Measurements from ENCODE around the gene LIFR. TPM values are rescaled to one million over a fixed set of nuclear protein-coding genes. Genes with fewer than 3 reads are reported as not detected.
A peak's percentile ranks its signal among the peaks of the same experiment; 100 is the strongest.

LIFR gene
- total and polyA plus RNA-seq, 7 donors, result 10.1 to 74.5 (median 28.9) TPM

GRCh38 chr5:38562444-38563210 lies 6.2 kb upstream of the LIFR start:
- intact Hi-C loops (cut with DNase I), result no loop called here
- no peak overlapping the region for H3K4me3 ChIP-seq
- no peaks in the 10 kb centered on the region for H3K27me3 ChIP-seq (ENCODE audit: insufficient read depth in 3 of 3, low read length in 2 of 3)
- H3K4me1 ChIP-seq, result peaks cover 6% of the 10 kb centered on the region
- H3K9me3 ChIP-seq, result no peaks in the 10 kb centered on the region
- no peak for DNase-seq
- no peak overlapping the region for H3K27ac ChIP-seq
- ATAC-seq, result no peak
- TF ChIP-seq CTCF (IDR thresholded peaks at IDR 0.05), result no peak
- WGBS, 3 donors, result 80 to 85% (median 80%) methylated on average over 5 of the region's 5 CpGs
- H3K36me3 ChIP-seq (ENCODE audit: insufficient read depth in 1 of 2, low read depth in 1 of 2), result no peaks in the 10 kb centered on the region

GRCh38 chr5:38559428-38559827 lies 3.0 kb upstream of the LIFR start:
- intact Hi-C loops (cut with DNase I), result loop anchor here (5.0 to 10.0 kb wide), 4 partner anchors 33 to 245 kb away; no protein-coding TSS in a partner anchor
- WGBS, 3 donors, result 82 to 87% (median 82%) methylated on average over 3 of the region's 3 CpGs
- ATAC-seq (no peak), DNase-seq (no peak)
- Histone ChIP-seq H3K9me3 (no peaks in the 10 kb centered on the region), H3K4me1 (peaks cover 14% of the 10 kb centered on the region), H3K36me3 (ENCODE audit: insufficient read depth in 1 of 2, low read depth in 1 of 2) (no peaks in the 10 kb centered on the region), H3K27ac (no peak overlapping the region), H3K27me3 (ENCODE audit: insufficient read depth in 3 of 3, low read length in 2 of 3) (no peaks in the 10 kb centered on the region), H3K4me3 (no peak overlapping the region)
- TF ChIP-seq CTCF (IDR thresholded peaks at IDR 0.05), result no peak

GRCh38 chr5:38557792-38558191 lies 1.3 kb upstream of the LIFR start:
- Histone ChIP-seq H3K4me3 (peak overlapping the region; percentile 93), H3K27me3 (ENCODE audit: insufficient read depth in 3 of 3, low read length in 2 of 3) (no peaks in the 10 kb centered on the region), H3K4me1 (peaks cover 27% of the 10 kb centered on the region), H3K36me3 (ENCODE audit: insufficient read depth in 1 of 2, low read depth in 1 of 2) (no peaks in the 10 kb centered on the region), H3K27ac (peak overlapping the region; percentile 96), H3K9me3 (no peaks in the 10 kb centered on the region)
- ATAC-seq (no peak), DNase-seq (no peak)
- 61 to 68% (median 66%) methylated on average over 6 of the region's 6 CpGs for WGBS, 3 donors
- no peak for TF ChIP-seq CTCF (IDR thresholded peaks at IDR 0.05)
- intact Hi-C loops (cut with DNase I), result loop anchor here (1.0 to 10.0 kb wide), 5 partner anchors 35 to 247 kb away; no protein-coding TSS in a partner anchor

GRCh38 chr5:38557308-38557710 lies 863 bp upstream of the LIFR start:
- peak in 2 of 4 donors; percentile 4 to 38 for ATAC-seq
- Histone ChIP-seq H3K27me3 (ENCODE audit: insufficient read depth in 3 of 3, low read length in 2 of 3) (no peaks in the 10 kb centered on the region), H3K9me3 (no peaks in the 10 kb centered on the region), H3K4me1 (peaks cover 31% of the 10 kb centered on the region), H3K4me3 (peak overlapping the region; percentile 93), H3K36me3 (ENCODE audit: insufficient read depth in 1 of 2, low read depth in 1 of 2) (no peaks in the 10 kb centered on the region), H3K27ac (peak overlapping the region; percentile 96)
- no peak for TF ChIP-seq CTCF (IDR thresholded peaks at IDR 0.05)
- WGBS, 3 donors, result 1 to 4% (median 1%) methylated on average over 14 of the region's 14 CpGs
- intact Hi-C loops (cut with DNase I), result loop anchor here (1.0 to 10.0 kb wide), 5 partner anchors 35 to 247 kb away; no protein-coding TSS in a partner anchor
- DNase-seq, result peak; percentile 22 to 64

Measured in psoas muscle (tissue), 8 donors.